ENCODE results near the gene BGN. TPM values are rescaled to one million over a fixed set of nuclear protein-coding genes. Genes with fewer than 3 reads are reported as not detected.

Gene BGN
- total RNA-seq, 4 donors from 2014 or later = 1.1 to 50.7 (median 9.8) TPM

DNA sequence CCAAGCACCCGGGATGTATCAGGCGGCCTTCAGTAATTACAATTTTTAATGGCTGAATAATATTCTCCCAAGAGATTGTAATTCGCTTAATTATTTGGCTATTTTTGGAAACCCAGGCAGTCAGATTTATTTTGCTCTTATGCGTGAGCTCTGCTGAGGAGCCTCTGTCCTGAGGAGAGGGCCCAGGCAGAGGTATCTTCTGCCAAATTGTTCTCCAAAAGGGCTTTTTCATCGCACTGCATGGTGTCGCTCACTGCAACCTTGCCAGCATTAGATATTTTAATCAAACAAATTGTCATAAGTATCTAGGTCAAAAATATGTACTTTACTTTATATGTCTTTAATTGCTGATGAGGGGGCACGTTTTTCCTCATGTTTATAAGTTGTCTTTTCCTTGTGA, 28.5 kb downstream of the BGN start:
- Histone ChIP-seq H3K36me3 (no peaks in the 10 kb centered on the region), H3K27me3 (peaks cover 3 to 43% (median 40%) of the 10 kb centered on the region in 3 donors)
- in situ Hi-C loops (cut with MboI; ENCODE audit: low sequenced_read_pairs in 4 of 4) = loop anchor here in 2 of 4 donors (25.0 kb wide), 1 partner anchor 561 kb away; no protein-coding TSS in a partner anchor

DNA sequence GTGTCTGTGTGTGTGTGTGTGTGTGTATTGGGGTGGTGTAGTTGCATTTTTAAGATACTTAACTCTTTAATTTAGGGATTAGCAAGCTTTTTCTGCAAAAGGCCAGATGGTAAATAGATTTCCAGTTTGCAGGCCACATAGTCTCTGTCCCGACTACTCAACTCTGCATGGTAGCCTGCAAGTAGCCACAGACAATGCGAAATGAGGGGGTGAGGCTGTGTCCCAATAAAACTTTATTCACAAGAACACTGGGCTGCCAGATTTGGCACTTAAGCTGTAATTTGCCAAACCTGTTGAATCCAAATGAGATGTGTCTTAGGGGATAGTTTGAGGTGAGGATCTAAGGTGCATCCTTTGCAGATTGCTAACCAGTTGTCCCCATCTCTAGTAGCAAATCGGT, 29.5 kb downstream of the BGN start:
- Histone ChIP-seq H3K36me3 (no peaks in the 10 kb centered on the region), H3K27me3 (peaks cover 0 to 34% (median 31%) of the 10 kb centered on the region in 3 donors), H3K27ac (no peak overlapping the region), H3K9me3 (no peaks in the 10 kb centered on the region), H3K4me1 (no peaks in the 10 kb centered on the region), H3K4me3 (no peak overlapping the region)
- in situ Hi-C loops (cut with MboI; ENCODE audit: low sequenced_read_pairs in 4 of 4) = loop anchor here in 2 of 4 donors (25.0 kb wide), 1 partner anchor 562 kb away; no protein-coding TSS in a partner anchor
- DNase-seq (no peak), ATAC-seq (no peak)
- intact Hi-C loops (cut with DNase I; ENCODE audit: low total_unique reads) = no loop called here
- TF ChIP-seq, protein P1, sequence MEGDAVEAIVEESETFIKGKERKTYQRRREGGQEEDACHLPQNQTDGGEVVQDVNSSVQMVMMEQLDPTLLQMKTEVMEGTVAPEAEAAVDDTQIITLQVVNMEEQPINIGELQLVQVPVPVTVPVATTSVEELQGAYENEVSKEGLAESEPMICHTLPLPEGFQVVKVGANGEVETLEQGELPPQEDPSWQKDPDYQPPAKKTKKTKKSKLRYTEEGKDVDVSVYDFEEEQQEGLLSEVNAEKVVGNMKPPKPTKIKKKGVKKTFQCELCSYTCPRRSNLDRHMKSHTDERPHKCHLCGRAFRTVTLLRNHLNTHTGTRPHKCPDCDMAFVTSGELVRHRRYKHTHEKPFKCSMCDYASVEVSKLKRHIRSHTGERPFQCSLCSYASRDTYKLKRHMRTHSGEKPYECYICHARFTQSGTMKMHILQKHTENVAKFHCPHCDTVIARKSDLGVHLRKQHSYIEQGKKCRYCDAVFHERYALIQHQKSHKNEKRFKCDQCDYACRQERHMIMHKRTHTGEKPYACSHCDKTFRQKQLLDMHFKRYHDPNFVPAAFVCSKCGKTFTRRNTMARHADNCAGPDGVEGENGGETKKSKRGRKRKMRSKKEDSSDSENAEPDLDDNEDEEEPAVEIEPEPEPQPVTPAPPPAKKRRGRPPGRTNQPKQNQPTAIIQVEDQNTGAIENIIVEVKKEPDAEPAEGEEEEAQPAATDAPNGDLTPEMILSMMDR (IDR thresholded peaks at IDR 0.05 in 4 of 5, conservative IDR thresholded peaks at IDR 0.05 in 1 of 5) = no peak
- no peak for TF ChIP-seq POLR2A (IDR thresholded peaks at IDR 0.05)

More for the DNA sequence above, 28.5 kb downstream of the BGN start:
- Histone ChIP-seq H3K27ac (no peak overlapping the region), H3K4me3 (no peak overlapping the region), H3K9me3 (no peaks in the 10 kb centered on the region), H3K4me1 (no peaks in the 10 kb centered on the region)
- intact Hi-C loops (cut with DNase I; ENCODE audit: low total_unique reads) = no loop called here
- ATAC-seq = no peak
- no peak for TF ChIP-seq POLR2A (IDR thresholded peaks at IDR 0.05)
- TF ChIP-seq, protein P1 (IDR thresholded peaks at IDR 0.05 in 4 of 5, conservative IDR thresholded peaks at IDR 0.05 in 1 of 5) = no peak
- DNase-seq = no peak

DNA sequence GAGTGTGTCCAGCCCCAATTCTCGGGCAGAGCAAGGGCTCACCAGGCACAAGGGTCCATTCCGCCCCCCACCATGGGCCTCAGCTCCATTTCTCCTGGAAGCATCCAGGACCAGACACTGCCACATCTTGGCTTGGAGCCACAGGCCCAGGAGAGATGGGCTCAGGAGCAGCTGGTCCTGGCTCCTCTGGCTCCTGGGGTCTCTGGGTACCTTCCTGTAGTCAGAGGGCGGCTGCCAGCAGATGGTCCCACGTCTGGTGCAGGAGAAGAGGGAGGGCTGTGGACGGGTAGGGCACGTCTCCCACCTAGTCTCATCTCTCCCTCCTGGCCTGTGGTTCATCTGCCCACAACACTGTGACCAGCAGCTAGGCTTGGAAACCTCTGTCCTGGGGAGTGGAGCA, 30.7 kb downstream of the BGN start:
- Histone ChIP-seq H3K9me3 (no peaks in the 10 kb centered on the region), H3K4me3 (no peak overlapping the region), H3K4me1 (no peaks in the 10 kb centered on the region), H3K36me3 (no peaks in the 10 kb centered on the region), H3K27me3 (peaks cover 0 to 23% (median 22%) of the 10 kb centered on the region in 3 donors), H3K27ac (no peak overlapping the region)
- no peak for TF ChIP-seq POLR2A (IDR thresholded peaks at IDR 0.05)
- TF ChIP-seq, protein P1 (IDR thresholded peaks at IDR 0.05 in 4 of 5, conservative IDR thresholded peaks at IDR 0.05 in 1 of 5) = no peak
- in situ Hi-C loops (cut with MboI; ENCODE audit: low sequenced_read_pairs in 4 of 4) (no loop called here), intact Hi-C loops (cut with DNase I; ENCODE audit: low total_unique reads) (no loop called here)
- no peak for DNase-seq
- ATAC-seq = no peak

DNA sequence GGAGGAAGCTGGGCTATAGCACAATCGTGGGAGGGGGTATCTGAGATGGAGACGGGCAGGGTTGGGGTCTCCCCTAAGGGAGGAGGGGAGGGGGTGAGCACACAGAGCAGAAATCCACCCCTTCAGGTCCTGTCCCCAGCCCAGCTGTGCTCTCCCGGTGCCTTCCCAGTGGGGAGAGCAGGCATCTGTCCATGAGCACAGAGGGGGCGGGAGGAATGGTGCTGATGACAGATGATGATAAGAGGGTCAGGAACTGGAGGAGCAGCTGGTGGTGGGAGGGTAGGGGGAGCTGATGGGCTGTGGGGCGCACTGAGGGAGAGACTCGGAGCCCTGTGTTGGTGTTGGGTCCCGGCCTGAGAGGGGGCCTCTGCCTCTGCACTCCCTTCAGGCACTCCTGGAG, 31.3 kb downstream of the BGN start:
- intact Hi-C loops (cut with DNase I; ENCODE audit: low total_unique reads) = no loop called here

More for the DNA sequence above, 31.3 kb downstream of the BGN start:
- in situ Hi-C loops (cut with MboI; ENCODE audit: low sequenced_read_pairs in 4 of 4) = no loop called here
- DNase-seq = no peak
- no peaks in the 10 kb centered on the region for H3K36me3 ChIP-seq
- H3K9me3 ChIP-seq = no peaks in the 10 kb centered on the region
- no peak for ATAC-seq
- H3K27ac ChIP-seq = no peak overlapping the region
- H3K4me3 ChIP-seq = no peak overlapping the region
- H3K4me1 ChIP-seq = no peaks in the 10 kb centered on the region
- TF ChIP-seq POLR2A (IDR thresholded peaks at IDR 0.05) = no peak
- TF ChIP-seq, protein P1 (IDR thresholded peaks at IDR 0.05 in 4 of 5, conservative IDR thresholded peaks at IDR 0.05 in 1 of 5) = no peak
- H3K27me3 ChIP-seq = peaks cover 0 to 22% (median 17%) of the 10 kb centered on the region in 3 donors

All from gastrocnemius medialis (tissue), 4 donors.